GM12873 (cell line): ENCODE results near the gene PAK6.
A peak's percentile ranks its signal among the peaks of the same experiment; 100 is the strongest.

Source experiments
- TF ChIP-seq, protein P1 (sequence below): IDR thresholded peaks from 2 replicates; pipeline ENCODE4 v1.5.1; 2012; ENCODE audit warnings: low read depth, mild to moderate bottlenecking, moderate library complexity, low read length, control low read depth; ENCODE audit not compliant: insufficient read depth; ENCODE audit errors: missing control alignments

PAK6 gene

DNA sequence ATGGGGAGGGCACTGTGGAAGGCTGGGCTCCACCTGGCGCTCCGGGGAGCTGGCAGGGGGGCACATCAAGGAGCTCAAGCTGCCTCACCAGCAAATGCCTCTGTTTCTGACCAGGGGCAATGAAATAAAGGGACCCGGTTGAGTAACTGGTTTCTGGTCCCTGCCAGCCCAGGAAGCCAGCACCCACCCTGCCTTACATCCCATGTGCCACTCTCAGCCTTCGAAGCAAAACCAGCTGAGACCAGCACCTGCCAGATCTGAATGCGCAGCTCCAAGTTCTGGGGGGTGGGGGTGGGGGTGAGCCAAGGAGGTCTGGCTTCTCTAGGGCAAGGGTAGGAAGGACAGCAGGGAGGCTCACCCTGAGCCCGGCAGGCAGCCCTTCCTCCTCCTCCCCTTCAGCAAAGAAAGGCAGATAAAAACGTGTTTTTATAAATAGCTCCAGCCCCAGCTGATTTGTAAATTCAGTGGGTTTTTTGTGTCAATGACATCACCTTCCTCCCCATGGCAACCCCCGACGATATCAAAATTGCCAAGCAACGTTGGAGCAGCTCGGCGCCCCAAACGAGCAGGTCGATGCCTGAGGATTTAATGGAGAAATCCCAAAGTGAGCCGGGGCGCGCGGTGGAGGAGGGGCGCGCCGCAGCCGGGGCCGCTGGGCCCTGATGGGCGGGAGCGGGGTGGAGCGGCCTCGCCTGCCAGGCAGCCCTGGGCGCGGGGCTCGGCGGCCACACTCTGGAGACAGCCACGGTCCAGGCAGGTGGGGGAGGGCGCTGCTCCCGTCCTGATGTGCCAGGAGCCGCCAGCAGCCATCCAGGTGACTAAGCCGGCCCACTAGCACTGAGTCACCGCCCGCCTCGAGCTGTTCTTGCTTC is at the start of gene PAK6:
TSS of gene PAK6 (plus strand) at position 532 of the 872 bp plus-strand sequence. CDS start 25,723 bp downstream, outside the sequence.
- TF ChIP-seq, protein P1, sequence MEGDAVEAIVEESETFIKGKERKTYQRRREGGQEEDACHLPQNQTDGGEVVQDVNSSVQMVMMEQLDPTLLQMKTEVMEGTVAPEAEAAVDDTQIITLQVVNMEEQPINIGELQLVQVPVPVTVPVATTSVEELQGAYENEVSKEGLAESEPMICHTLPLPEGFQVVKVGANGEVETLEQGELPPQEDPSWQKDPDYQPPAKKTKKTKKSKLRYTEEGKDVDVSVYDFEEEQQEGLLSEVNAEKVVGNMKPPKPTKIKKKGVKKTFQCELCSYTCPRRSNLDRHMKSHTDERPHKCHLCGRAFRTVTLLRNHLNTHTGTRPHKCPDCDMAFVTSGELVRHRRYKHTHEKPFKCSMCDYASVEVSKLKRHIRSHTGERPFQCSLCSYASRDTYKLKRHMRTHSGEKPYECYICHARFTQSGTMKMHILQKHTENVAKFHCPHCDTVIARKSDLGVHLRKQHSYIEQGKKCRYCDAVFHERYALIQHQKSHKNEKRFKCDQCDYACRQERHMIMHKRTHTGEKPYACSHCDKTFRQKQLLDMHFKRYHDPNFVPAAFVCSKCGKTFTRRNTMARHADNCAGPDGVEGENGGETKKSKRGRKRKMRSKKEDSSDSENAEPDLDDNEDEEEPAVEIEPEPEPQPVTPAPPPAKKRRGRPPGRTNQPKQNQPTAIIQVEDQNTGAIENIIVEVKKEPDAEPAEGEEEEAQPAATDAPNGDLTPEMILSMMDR = no peak

DNA sequence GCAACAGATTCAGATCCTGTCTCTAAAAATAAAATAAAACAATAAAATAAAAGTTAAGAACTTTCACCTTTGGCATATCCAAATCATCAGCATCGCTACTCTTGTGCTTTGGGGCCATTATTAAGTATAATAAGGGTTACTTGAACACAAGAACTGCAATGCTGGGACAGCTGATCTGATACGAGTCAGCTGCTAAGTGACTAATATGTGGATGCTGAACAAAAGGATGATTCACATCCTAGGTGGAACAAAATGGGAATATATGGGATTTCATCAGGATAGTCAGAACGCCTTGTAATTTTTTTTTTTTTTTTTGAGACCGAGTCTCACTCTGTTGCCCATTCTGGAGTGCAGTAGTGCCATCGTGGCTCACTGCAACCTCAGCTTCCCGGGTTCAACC is 48.3 kb upstream of the PAK6 start:
- TF ChIP-seq, protein P1 = no peak

DNA sequence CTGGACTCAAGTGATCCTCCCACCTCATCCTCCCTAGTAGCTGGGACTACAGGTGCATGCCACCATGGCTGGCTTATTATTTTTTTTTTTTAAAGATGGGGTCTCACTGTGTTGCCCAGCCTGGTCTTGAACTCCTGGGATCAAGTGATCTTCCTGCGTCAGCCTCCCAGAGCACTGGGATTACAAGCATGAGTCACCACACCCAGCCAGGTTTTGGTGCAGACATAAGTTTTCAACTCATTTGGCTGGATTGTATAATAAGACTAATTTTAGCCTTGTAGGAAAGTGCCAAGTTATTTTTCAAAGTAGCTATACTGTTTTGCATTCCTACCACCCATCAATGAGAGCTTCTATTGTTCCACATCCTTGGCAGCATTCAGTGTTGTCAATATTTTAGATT is 45.9 kb upstream of the PAK6 start:
- TF ChIP-seq, protein P1 = no peak

DNA sequence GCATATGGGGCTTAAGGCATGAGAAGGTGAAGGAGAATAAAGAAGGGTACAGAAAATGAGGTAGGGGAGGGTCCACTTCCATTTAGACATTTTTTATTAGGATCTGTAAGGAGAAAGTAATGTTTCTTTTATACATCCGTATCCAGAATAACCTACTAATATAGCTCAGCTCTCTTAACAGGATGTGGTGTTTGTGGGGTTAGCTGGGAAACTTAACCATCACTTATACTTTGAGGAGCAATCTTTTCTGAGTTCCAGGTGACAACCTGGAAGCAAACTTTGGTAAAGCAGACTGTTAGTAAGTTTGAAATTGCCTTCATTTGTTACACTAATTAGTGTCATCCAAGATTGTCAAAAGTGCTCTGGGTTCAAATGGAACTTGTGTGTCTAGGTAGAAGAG is 41.4 kb upstream of the PAK6 start:
- TF ChIP-seq, protein P1 = no peak

DNA sequence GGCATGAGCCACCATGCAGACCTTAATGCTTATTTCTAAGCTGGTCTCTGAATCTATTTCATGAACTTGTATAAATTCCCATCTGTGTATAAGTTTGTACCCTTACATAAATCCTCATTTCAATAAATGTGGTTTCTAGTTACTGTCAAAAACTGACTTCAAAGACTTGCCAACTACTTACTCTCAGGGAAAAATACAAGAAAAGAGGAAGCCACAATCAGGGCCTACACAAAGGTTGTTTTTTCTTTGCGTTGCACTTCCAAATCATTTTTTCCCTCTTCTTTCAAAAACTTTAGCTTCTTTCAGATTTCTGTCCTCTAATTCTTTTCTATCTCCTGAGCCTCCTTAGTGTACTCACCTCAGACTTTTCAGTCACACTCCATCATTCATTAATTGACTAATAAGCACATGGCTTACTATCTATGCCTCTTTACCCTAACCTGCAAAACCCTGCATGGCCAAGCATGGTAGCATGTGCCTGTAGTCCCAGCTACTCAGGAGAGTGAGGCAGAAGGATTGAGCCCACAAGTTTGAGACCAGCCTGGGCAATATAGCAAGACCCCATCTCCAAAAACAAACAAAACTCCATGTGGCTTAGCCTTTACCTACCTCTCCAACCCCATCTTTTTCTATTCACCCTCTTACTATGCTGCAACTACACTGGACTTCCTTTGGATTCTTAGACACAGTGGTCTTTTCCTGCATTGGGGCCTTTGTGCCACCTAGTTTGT is 40.3 kb upstream of the PAK6 start:
- TF ChIP-seq, protein P1 = no peak

DNA sequence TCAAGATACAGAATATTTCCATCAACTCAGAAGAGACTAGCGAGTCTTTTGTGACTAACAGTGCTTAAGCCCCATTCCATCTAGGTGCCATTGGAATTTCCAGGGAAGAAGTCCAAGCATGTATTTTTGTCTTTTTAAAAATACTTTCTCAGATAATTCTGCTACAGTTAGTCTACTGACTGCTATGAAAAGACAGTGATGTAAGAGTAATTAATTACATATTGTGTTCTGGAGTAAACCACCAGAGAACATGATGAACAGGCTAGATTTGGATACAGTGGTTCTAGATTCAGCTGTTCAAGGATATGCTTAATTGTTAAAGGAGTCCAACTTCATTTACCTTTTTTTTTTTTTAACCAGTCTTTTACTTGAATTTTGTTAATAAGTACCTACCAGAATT is 34.8 kb upstream of the PAK6 start:
- TF ChIP-seq, protein P1 = no peak

DNA sequence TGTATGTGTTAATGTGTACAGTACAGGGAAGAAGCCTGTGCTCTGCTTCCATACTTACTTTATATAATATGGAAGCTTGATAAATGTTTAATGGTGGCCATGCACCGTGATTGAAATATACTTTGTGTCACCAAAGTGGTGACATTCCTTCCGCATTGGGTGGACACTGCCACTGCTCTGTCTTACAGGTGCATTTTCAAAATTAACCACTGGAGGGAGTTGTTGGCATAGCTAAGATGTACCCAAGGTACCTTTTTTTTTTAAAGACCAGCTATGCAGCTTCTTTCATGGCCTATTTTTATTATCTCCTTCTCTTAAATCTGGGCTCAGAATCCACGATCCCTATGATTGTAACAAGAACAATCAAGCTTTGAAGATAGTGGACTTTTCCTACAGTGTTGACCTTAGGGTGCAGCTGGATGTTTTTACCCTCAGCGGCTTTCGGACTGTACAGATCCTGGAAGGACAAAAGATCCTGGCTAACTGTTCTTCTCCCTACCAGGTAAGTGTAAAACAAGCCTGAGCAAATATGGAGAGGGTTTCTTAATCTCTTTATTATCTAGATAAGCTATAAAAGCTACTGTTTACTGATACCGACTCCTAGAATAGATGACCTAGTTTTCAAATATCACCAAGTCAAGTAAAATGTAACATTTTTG is 21.6 kb upstream of the PAK6 start:
- TF ChIP-seq, protein P1 = peak; percentile 74
